HepG2 (cell line): ENCODE data around the gene PPP1R12A.

Experiments
- EZH2 ChIP-seq: conservative IDR thresholded peaks from 2 replicates; pipeline ENCODE4 v1.6.1; 2012; ENCODE audit warnings: mild to moderate bottlenecking, low read depth, low read length, moderate library complexity
- FLYWCH1 ChIP-seq: sonication (generic); formaldehyde crosslinking; IDR thresholded peaks from 2 replicates; pipeline ENCODE4 v1.8.1; 2023; ENCODE audit warnings: mild to moderate bottlenecking, missing genetic modification reagents
- LBX2 ChIP-seq: sonication (generic); formaldehyde crosslinking; IDR thresholded peaks from 2 replicates; pipeline ENCODE4 v1.5.0; 2020; ENCODE audit warnings: missing genetic modification reagents, mild to moderate bottlenecking, borderline replicate concordance
- LRRFIP1 ChIP-seq: sonication (generic); formaldehyde crosslinking; conservative IDR thresholded peaks from 2 replicates; pipeline ENCODE4 v1.4.0; 2020; ENCODE audit warnings: missing genetic modification reagents
- NFE2 ChIP-seq: sonication (generic); formaldehyde crosslinking; IDR thresholded peaks from 2 replicates; pipeline ENCODE4 v1.4.0; 2020; ENCODE audit warnings: missing genetic modification reagents
- POLR2A ChIP-seq, 2 experiments: IDR thresholded peaks; 2 replicates each; pipeline ENCODE4 v1.6.1; 2011; ENCODE audit warnings: low read depth in 2 of 2, low read length in 2 of 2, mild to moderate bottlenecking in 1 of 2, moderate library complexity in 1 of 2; ENCODE audit not compliant: insufficient read depth in 1 of 2
- RAD21 ChIP-seq: fragments of 450-650 bp; formaldehyde crosslinking; IDR thresholded peaks from 2 replicates; pipeline ENCODE4 v1.5.0; 2020; ENCODE audit warnings: mild to moderate bottlenecking
- U2AF1 ChIP-seq: fragments of 200-400 bp; formaldehyde crosslinking; optimal IDR thresholded peaks from 2 replicates; pipeline ENCODE3; 2017; ENCODE audit warnings: mild to moderate bottlenecking, low read depth, low read length
- ZBTB1 ChIP-seq: sonication (generic); formaldehyde crosslinking; IDR thresholded peaks from 2 replicates; pipeline ENCODE4 v1.4.0; 2020; ENCODE audit warnings: missing genetic modification reagents, borderline replicate concordance

GRCh38 chr12:79897617-79898016, 37.3 kb downstream of the PPP1R12A start:
- TF ChIP-seq ZBTB1 (CRISPR knock-in tag) (no peak), RAD21 (CRISPR knock-in tag) (no peak), LRRFIP1 (CRISPR knock-in tag) (no peak), U2AF1 (no peak), FLYWCH1 (no peak), NFE2 (CRISPR knock-in tag) (no peak), LBX2 (no peak), EZH2 (no peak), POLR2A (IDR thresholded peaks at IDR 0.05; ENCODE audit: insufficient read depth in 1 of 2, low read depth in 2 of 2, low read length in 2 of 2) (no peak)
